Bronchial epithelial cell (primary cell): ENCODE results near the gene SCAMP4. TPM values are rescaled to one million over a fixed set of nuclear protein-coding genes. Genes with fewer than 3 reads are reported as not detected.

Experiments
- DNase-seq: peaks from one replicate; pipeline ENCODE4 v3.0.0-alpha.2; 2010; ENCODE audit warnings: low read depth
- FAIRE-seq: peaks from 2 replicates; lab custom pipeline; 2011; peaks lifted over from hg19 to GRCh38; lab: Jason Lieb, UNC
- H3K27me3 ChIP-seq: 2 replicates; pipeline ENCODE4 v1.5.1; 2011; ENCODE audit warnings: low read length; ENCODE audit not compliant: control insufficient read depth, insufficient read depth
- H3K36me3 ChIP-seq: 2 replicates; pipeline ENCODE4 v1.5.1; 2011; ENCODE audit warnings: low read length; ENCODE audit not compliant: control insufficient read depth, insufficient read depth
- H3K4me3 ChIP-seq: 2 replicates; pipeline ENCODE4 v1.5.1; 2011; ENCODE audit warnings: mild to moderate bottlenecking, low read depth, low read length, control low read depth
- total RNA-seq: library from RNA; depleted of rRNA; stranded (reverse); fragments of >200 nt; gene quantifications from 2 replicates; pipeline ENCODE4 v1.2.1, GENCODE V29; 2014
- TF ChIP-seq, protein P1 (sequence below): IDR thresholded peaks from 2 replicates; pipeline ENCODE4 v1.5.1; 2011; ENCODE audit warnings: mild to moderate bottlenecking, moderate library complexity, low read length, control low read depth, inconsistent platforms; ENCODE audit not compliant: insufficient read depth, severe bottlenecking

Gene SCAMP4
- total RNA-seq, 1 donor from 2014 or later = 14.2 TPM

DNA sequence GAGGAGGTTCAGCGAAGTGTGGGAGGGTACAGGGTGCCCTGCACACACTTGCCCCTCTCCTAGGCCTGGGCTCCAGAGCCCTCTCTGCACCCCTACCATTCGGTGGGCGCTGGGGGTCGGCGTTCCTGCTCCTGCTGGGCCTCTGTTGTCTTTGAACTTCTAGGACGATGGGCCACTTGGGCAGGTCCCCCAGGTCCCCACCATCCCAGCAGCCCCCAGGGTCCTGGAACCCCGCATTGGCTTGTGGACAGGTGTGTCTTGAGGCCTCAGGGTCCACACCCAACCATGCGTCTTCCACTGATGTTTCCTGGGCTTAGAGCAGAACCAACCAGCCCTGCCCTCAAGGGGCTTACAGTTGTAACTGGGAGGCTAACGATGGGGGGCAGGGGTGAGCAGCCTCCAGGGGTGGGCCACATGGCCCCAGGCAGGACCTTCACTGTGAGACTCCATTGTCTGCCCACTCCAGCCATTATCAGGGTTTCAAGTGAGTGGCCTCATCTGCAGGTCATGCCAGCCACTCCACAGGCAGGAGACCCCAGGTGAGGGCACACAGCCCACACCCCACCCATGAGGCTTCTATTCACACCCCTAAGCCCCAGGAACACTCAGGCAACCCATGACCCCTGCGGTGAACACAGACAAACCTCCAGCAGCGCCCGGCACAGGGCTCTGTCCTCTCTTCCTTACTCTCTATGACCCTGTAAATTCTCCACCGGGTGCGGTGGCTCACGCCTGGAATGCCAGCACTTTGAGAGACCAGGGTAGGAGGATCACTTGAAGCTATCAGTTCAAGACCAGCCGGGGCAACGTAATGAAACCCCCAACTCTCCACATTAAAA is 39.8 kb upstream of the SCAMP4 start:
- TF ChIP-seq, protein P1, sequence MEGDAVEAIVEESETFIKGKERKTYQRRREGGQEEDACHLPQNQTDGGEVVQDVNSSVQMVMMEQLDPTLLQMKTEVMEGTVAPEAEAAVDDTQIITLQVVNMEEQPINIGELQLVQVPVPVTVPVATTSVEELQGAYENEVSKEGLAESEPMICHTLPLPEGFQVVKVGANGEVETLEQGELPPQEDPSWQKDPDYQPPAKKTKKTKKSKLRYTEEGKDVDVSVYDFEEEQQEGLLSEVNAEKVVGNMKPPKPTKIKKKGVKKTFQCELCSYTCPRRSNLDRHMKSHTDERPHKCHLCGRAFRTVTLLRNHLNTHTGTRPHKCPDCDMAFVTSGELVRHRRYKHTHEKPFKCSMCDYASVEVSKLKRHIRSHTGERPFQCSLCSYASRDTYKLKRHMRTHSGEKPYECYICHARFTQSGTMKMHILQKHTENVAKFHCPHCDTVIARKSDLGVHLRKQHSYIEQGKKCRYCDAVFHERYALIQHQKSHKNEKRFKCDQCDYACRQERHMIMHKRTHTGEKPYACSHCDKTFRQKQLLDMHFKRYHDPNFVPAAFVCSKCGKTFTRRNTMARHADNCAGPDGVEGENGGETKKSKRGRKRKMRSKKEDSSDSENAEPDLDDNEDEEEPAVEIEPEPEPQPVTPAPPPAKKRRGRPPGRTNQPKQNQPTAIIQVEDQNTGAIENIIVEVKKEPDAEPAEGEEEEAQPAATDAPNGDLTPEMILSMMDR = no peak
- H3K36me3 ChIP-seq = no peaks in the 10 kb centered on the region
- peak; percentile 7 for FAIRE-seq
- peak overlapping the region; percentile 80 for H3K4me3 ChIP-seq
- DNase-seq = no peak
- no peaks in the 10 kb centered on the region for H3K27me3 ChIP-seq

DNA sequence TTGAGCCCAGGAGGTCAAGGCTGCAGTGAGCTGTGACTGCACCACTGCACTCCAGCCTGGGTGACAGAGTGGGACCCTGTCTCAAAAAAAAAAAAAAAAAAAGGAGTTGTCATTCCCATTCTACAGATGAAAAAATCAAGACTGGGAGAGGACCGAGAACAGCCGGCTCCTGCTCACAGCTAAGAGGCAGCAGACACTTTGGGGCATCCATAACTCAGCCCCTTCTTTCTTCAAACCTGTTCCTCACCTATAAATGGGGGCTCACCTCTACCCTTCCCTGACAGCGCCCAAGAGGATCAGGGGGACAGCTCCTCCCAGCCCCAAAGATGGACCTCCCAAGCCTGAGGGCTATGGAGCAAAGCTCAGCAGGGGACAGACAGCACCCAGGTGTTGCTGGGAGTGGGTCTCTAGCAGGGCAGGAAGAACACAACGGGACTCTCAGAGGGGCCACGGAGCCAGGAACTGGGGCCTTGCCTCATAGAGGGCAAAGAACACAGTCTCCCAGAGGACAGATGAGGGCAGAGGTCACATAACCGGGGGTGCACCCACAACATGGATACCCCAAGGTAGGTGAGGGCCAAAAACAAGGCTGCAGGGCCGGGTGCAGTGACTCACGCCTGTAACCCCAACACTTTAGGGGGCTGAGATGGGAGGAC is 38.4 kb upstream of the SCAMP4 start:
- DNase-seq (no peak), FAIRE-seq (no peak)
- no peak overlapping the region for H3K4me3 ChIP-seq
- H3K36me3 ChIP-seq = no peaks in the 10 kb centered on the region
- TF ChIP-seq, protein P1 = no peak
- no peaks in the 10 kb centered on the region for H3K27me3 ChIP-seq

DNA sequence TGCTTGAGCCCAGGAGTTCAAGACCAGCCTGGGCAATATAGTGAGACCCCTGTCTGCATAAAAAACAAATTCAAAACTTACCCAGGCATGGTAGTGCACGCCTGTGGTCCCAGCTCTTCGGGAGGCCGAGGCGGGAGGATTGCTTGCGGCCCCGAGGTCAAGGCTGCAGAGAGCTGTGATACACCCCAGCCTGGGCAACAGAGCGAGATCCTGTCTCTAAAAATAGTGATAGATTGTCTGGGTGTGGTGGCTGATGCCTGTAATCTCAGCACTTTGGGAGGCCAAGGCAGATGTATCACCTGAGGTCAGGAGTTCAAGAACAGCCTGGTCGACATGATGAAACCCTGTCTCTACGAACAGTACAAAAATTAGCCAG is 37.9 kb upstream of the SCAMP4 start:
- no peaks in the 10 kb centered on the region for H3K27me3 ChIP-seq
- no peak overlapping the region for H3K4me3 ChIP-seq
- TF ChIP-seq, protein P1 = no peak
- DNase-seq (no peak), FAIRE-seq (no peak)
- no peaks in the 10 kb centered on the region for H3K36me3 ChIP-seq

DNA sequence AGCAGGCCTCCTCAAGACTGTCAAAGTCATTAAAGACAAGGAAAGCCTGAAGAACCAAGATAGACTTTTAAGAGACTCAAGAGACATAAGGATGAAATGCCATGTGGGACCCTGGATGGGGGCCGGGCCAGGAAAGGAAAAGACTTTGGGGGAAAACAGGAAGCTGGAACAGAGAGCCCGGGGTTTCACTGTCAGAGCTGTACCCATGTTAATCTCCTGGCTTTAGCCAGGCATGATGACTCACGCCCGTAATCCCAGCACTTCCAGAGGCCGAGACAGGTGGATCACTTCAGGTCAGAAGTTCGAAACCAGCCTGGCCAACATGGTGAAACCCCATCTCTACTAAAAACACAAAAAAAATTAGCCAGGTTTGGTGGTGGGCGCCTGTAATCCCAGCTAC is 36.2 kb upstream of the SCAMP4 start:
- TF ChIP-seq, protein P1 = no peak
- no peak for FAIRE-seq
- Histone ChIP-seq H3K4me3 (no peak overlapping the region), H3K36me3 (no peaks in the 10 kb centered on the region), H3K27me3 (no peaks in the 10 kb centered on the region)
- no peak for DNase-seq

DNA sequence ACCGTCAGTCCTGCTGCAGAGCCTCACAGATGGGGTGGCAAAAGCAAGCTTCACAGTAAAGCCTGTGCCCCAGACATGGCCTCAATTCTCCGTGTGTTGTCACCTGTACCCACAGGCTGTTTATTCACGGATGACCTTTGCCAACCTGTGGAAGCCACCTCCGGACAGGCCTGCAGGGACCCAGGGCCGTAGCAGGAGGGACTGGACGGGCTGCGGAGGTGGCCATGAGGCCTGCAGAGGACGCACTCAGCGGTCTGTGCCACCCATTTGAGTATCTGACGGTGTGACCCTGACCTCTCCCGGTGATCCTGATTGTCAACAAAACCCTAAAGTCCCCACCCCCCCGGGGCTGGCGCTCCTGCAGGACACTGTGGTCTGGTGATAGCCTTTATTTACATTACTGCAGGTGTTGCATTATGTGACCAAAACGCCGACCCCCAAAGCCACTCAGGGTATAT is 34.0 kb upstream of the SCAMP4 start:
- no peak for FAIRE-seq
- TF ChIP-seq, protein P1 = no peak

More for the DNA sequence above, 34.0 kb upstream of the SCAMP4 start:
- H3K27me3 ChIP-seq = no peaks in the 10 kb centered on the region
- H3K36me3 ChIP-seq = no peaks in the 10 kb centered on the region
- DNase-seq = no peak
- H3K4me3 ChIP-seq = no peak overlapping the region
